ENCODE measurements around the gene LCNL1. TPM values are rescaled to one million over a fixed set of nuclear protein-coding genes. Genes with fewer than 3 reads are reported as not detected.

The LCNL1 gene
- polyA plus RNA-seq, 1 donor, result 0.09 TPM

DNA sequence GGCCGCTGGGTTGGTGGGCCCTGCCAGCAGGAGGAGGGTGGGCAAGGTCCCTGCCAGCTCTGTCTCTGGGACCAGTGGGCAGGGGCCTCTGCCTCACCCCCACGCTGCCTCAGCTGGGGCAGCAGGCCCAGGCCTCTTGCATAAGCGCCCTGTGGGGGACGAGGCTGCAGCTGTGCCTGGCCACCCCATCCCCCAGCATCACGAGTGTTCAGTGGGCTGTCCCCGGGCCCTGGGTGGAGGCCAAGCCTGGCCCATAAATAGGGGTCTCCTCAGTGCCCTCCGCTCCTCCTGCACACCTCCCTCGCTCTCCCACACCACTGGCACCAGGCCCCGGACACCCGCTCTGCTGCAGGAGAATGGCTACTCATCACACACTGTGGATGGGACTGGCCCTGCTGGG, 5.6 kb upstream of the LCNL1 start, which contains the start of gene PTGDS:
Gene PTGDS (plus strand): TSS at position 282 of the 400 bp plus-strand sequence. CDS start 75 bp downstream, at position 357.
- H3K4me1 ChIP-seq (ENCODE audit: control insufficient read depth, insufficient read depth, low read length), result peaks cover 8% of the 10 kb centered on the region
- peaks cover 13% of the 10 kb centered on the region for H3K27me3 ChIP-seq (ENCODE audit: control insufficient read depth, insufficient read depth, low read length)
- H3K36me3 ChIP-seq (ENCODE audit: control insufficient read depth, insufficient read depth, low read length), result no peaks in the 10 kb centered on the region
- no peak within 1 kb of the TSS for H3K27ac ChIP-seq (ENCODE audit: low read length)
- H3K9me3 ChIP-seq (ENCODE audit: control insufficient read depth, low read depth, low read length), result no peaks in the 10 kb centered on the region
- H3K4me3 ChIP-seq (ENCODE audit: low read length), result peak within 1 kb of the TSS; percentile 6
- WGBS (ENCODE audit: insufficient coverage, low lambda C conversion rate), result no CpG with 5 or more reads among the region's 10 CpGs
- DNase-seq, result no peak

DNA sequence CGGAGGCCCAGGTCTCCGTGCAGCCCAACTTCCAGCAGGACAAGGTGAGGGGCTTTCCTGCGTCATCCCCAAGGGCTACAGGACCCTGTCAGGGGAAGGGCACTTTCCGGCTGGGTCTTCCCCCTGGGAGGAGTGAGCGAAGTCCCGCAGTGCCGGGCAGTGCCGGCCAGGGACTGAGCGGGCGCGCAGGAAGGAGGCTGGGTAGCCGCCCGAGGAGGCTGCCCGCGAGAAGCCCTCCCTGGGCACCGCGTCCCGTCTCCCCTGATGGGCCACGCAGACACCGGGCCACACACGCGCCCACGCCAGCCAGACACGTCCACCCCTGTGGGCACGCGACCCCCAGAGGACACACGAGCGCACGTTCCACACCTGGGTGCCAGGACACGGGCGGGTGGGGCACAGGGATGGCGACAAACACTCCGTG, 5.1 kb upstream of the LCNL1 start:
- H3K36me3 ChIP-seq (ENCODE audit: control insufficient read depth, insufficient read depth, low read length), result no peaks in the 10 kb centered on the region
- H3K27ac ChIP-seq (ENCODE audit: low read length), result no peak overlapping the region
- H3K4me1 ChIP-seq (ENCODE audit: control insufficient read depth, insufficient read depth, low read length), result peaks cover 8% of the 10 kb centered on the region
- H3K27me3 ChIP-seq (ENCODE audit: control insufficient read depth, insufficient read depth, low read length), result peaks cover 13% of the 10 kb centered on the region
- DNase-seq, result no peak
- H3K9me3 ChIP-seq (ENCODE audit: control insufficient read depth, low read depth, low read length), result no peaks in the 10 kb centered on the region
- no CpG with 5 or more reads among the region's 33 CpGs for WGBS (ENCODE audit: insufficient coverage, low lambda C conversion rate)
- no peak overlapping the region for H3K4me3 ChIP-seq (ENCODE audit: low read length)

DNA sequence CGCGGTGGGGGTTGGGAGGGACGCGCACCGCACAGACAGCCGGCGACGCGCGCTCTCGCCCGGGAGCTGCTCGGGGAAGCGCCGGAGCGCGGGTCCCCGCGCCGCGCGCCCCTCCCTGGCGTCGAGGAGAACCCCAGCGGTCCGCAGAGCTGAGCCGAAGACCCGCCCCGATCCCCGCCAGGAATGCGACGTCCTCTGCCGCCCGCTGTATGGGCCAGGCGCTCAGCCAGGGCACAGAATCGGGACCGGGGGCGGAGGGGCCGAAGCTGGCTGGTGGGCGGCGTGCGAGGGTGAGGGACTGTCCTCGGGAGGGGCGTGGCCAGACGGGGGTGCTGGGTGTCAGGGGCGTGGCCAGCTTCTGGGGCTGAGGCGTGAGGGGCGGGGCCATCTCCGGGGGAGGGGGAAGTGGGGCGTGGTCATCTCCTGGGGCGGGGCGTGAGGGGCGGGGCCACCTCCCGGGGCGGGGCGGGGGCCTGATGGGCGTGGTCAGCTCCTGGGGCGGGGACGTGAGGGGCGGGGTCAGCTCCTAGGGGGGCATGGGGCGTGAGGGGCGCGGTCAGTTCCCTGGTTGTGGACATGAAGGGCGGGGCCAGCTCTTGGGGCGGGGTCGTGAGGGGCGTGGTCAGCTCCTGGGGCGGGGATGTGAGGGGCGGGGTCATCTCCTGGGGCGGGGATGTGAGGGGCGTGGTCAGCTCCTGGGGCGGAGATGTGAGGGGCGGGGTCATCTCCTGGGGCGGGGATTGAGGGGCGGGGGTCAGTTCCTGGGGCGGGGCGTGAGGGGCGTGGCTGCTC, 4.5 kb upstream of the LCNL1 start:
- H3K4me1 ChIP-seq (ENCODE audit: control insufficient read depth, insufficient read depth, low read length), result peaks cover 8% of the 10 kb centered on the region
- peak overlapping the region; percentile 6 for H3K4me3 ChIP-seq (ENCODE audit: low read length)
- peak; percentile 33 to 50 for DNase-seq
- no peak overlapping the region for H3K27ac ChIP-seq (ENCODE audit: low read length)
- H3K36me3 ChIP-seq (ENCODE audit: control insufficient read depth, insufficient read depth, low read length), result no peaks in the 10 kb centered on the region
- no peaks in the 10 kb centered on the region for H3K9me3 ChIP-seq (ENCODE audit: control insufficient read depth, low read depth, low read length)
- H3K27me3 ChIP-seq (ENCODE audit: control insufficient read depth, insufficient read depth, low read length), result peaks cover 15% of the 10 kb centered on the region
- WGBS (ENCODE audit: insufficient coverage, low lambda C conversion rate), result no CpG with 5 or more reads among the region's 78 CpGs

DNA sequence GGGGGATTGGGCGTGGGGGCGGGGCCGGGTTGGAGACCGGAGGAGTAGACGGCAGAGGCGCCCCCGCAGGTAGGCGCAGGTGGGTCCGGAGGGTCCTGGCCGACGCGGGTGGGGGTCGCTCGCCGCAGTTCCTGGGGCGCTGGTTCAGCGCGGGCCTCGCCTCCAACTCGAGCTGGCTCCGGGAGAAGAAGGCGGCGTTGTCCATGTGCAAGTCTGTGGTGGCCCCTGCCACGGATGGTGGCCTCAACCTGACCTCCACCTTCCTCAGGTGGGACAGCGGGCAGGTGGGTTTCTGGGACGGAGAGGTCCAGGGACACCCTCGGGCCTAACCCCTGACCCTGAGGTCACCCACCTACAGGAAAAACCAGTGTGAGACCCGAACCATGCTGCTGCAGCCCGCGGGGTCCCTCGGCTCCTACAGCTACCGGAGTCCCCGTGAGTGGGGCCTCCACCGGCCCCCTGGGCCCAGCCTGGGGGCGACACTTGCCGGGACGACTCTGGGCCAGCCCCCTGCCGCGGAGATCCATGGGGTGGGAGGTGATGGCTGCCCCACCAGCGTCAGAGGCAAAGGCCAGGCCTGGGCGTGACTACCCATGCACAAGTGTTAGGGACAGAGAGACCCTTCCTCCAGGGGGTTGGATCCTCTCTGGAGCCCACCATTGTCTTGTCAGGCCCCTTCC, 3.8 kb upstream of the LCNL1 start:
- peaks cover 8% of the 10 kb centered on the region for H3K4me1 ChIP-seq (ENCODE audit: control insufficient read depth, insufficient read depth, low read length)
- no peak for DNase-seq
- no peak overlapping the region for H3K27ac ChIP-seq (ENCODE audit: low read length)
- peaks cover 23% of the 10 kb centered on the region for H3K27me3 ChIP-seq (ENCODE audit: control insufficient read depth, insufficient read depth, low read length)
- H3K4me3 ChIP-seq (ENCODE audit: low read length), result no peak overlapping the region
- WGBS (ENCODE audit: insufficient coverage, low lambda C conversion rate), result 100% methylated on average over 2 of the region's 41 CpGs
- no peaks in the 10 kb centered on the region for H3K9me3 ChIP-seq (ENCODE audit: control insufficient read depth, low read depth, low read length)
- H3K36me3 ChIP-seq (ENCODE audit: control insufficient read depth, insufficient read depth, low read length), result no peaks in the 10 kb centered on the region

DNA sequence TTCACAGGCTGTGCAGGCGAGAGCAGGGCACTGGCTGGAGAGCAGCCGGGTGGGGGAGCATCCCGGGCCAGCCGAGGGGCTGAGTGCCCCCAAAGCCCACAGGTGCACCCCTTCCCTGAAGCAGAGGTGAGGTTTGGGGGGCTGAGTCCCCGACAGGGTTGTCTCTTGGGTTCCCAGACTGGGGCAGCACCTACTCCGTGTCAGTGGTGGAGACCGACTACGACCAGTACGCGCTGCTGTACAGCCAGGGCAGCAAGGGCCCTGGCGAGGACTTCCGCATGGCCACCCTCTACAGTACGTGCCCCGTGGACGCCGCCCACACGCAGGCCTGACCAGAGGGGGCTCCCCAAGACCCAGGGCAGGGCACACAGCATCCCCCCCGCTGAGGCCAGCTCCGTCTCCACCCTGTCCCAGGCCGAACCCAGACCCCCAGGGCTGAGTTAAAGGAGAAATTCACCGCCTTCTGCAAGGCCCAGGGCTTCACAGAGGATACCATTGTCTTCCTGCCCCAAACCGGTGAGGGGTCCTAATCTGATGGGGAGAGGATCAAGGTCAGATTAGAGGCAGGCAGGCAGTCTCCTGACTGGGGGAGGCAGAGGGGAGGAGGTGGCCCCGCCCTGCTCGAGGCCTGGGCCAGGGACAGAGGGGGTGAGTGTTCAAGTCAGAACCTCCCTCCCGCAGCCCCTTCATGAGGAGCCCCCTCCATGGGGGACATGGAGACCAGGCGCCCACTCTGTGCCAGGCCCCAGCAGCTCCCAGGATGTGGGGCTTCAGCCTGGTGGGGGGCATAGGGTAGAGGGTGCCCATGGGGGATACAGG, 2.8 kb upstream of the LCNL1 start:
- no peak for DNase-seq
- Histone ChIP-seq H3K9me3 (ENCODE audit: control insufficient read depth, low read depth, low read length) (peaks cover 7% of the 10 kb centered on the region), H3K4me3 (ENCODE audit: low read length) (no peak overlapping the region), H3K4me1 (ENCODE audit: control insufficient read depth, insufficient read depth, low read length) (peaks cover 10% of the 10 kb centered on the region), H3K27me3 (ENCODE audit: control insufficient read depth, insufficient read depth, low read length) (peaks cover 32% of the 10 kb centered on the region), H3K36me3 (ENCODE audit: control insufficient read depth, insufficient read depth, low read length) (no peaks in the 10 kb centered on the region), H3K27ac (ENCODE audit: low read length) (no peak overlapping the region)
- WGBS (ENCODE audit: insufficient coverage, low lambda C conversion rate), result no CpG with 5 or more reads among the region's 26 CpGs

- H3K27ac ChIP-seq (ENCODE audit: low read length), result no peak overlapping the region
- H3K36me3 ChIP-seq (ENCODE audit: control insufficient read depth, insufficient read depth, low read length), result no peaks in the 10 kb centered on the region
- WGBS (ENCODE audit: insufficient coverage, low lambda C conversion rate), result no CpG with 5 or more reads among the region's 16 CpGs
- H3K4me3 ChIP-seq (ENCODE audit: low read length), result no peak overlapping the region
- H3K27me3 ChIP-seq (ENCODE audit: control insufficient read depth, insufficient read depth, low read length), result peaks cover 41% of the 10 kb centered on the region
- peaks cover 13% of the 10 kb centered on the region for H3K9me3 ChIP-seq (ENCODE audit: control insufficient read depth, low read depth, low read length)
- H3K4me1 ChIP-seq (ENCODE audit: control insufficient read depth, insufficient read depth, low read length), result peaks cover 18% of the 10 kb centered on the region
- DNase-seq, result no peak
Measured at GRCh38 chr9:136980669-136981478, 1.9 kb upstream of the LCNL1 start.

DNA sequence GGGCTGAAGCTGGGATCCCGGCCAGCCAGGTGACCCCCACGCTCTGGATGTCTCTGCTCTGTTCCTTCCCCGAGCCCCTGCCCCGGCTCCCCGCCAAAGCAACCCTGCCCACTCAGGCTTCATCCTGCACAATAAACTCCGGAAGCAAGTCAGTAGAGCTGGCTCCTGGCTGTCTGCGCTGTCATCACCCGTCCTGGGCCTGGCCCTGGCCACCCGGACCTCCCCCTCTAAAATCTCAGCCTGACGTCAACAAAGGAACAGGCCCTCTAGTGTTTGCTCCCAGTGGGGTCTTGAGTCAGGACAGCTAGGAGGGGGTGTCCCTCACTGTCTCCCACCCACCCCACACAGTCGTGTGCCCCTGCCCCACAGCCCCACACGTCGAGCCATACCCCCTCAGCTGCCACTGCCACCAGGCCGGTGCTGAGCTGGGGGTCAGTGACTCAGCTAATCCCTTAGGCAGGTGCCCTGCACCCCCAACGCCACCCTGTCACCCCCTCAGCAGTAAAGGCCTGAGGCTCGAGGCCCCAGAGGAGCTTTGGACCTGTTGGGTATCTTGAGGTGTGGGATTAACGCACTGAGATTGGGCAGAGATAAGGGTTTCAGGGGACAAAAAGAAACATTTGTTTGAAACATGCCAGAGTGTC, 1.1 kb upstream of the LCNL1 start:
- no peak overlapping the region for H3K4me3 ChIP-seq (ENCODE audit: low read length)
- no peak for DNase-seq
- H3K9me3 ChIP-seq (ENCODE audit: control insufficient read depth, low read depth, low read length), result peaks cover 13% of the 10 kb centered on the region
- no CpG with 5 or more reads among the region's 17 CpGs for WGBS (ENCODE audit: insufficient coverage, low lambda C conversion rate)
- peaks cover 49% of the 10 kb centered on the region for H3K27me3 ChIP-seq (ENCODE audit: control insufficient read depth, insufficient read depth, low read length)
- H3K27ac ChIP-seq (ENCODE audit: low read length), result no peak overlapping the region
- H3K4me1 ChIP-seq (ENCODE audit: control insufficient read depth, insufficient read depth, low read length), result peaks cover 18% of the 10 kb centered on the region
- no peaks in the 10 kb centered on the region for H3K36me3 ChIP-seq (ENCODE audit: control insufficient read depth, insufficient read depth, low read length)

GRCh38 chr9:136983167-136983566, 374 bp downstream of the LCNL1 start:
- no CpG with 5 or more reads among the region's 9 CpGs for WGBS (ENCODE audit: insufficient coverage, low lambda C conversion rate)
- no peak overlapping the region for H3K27ac ChIP-seq (ENCODE audit: low read length)

GRCh38 chr9:136983656-136984314, 992 bp downstream of the LCNL1 start:
- no CpG with 5 or more reads among the region's 11 CpGs for WGBS (ENCODE audit: insufficient coverage, low lambda C conversion rate)
- H3K9me3 ChIP-seq (ENCODE audit: control insufficient read depth, low read depth, low read length), result peaks cover 13% of the 10 kb centered on the region
- DNase-seq, result no peak
- no peak overlapping the region for H3K27ac ChIP-seq (ENCODE audit: low read length)
- peaks cover 51% of the 10 kb centered on the region for H3K27me3 ChIP-seq (ENCODE audit: control insufficient read depth, insufficient read depth, low read length)
- H3K36me3 ChIP-seq (ENCODE audit: control insufficient read depth, insufficient read depth, low read length), result no peaks in the 10 kb centered on the region
- peaks cover 10% of the 10 kb centered on the region for H3K4me1 ChIP-seq (ENCODE audit: control insufficient read depth, insufficient read depth, low read length)
- H3K4me3 ChIP-seq (ENCODE audit: low read length), result no peak overlapping the region

More at GRCh38 chr9:136983167-136983566, 374 bp downstream of the LCNL1 start:
- Histone ChIP-seq H3K36me3 (ENCODE audit: control insufficient read depth, insufficient read depth, low read length) (no peaks in the 10 kb centered on the region), H3K27me3 (ENCODE audit: control insufficient read depth, insufficient read depth, low read length) (peaks cover 50% of the 10 kb centered on the region), H3K9me3 (ENCODE audit: control insufficient read depth, low read depth, low read length) (peaks cover 13% of the 10 kb centered on the region), H3K4me1 (ENCODE audit: control insufficient read depth, insufficient read depth, low read length) (peaks cover 11% of the 10 kb centered on the region), H3K4me3 (ENCODE audit: low read length) (no peak overlapping the region)
- no peak for DNase-seq
